Measurements from ENCODE around the gene TDRD12. TPM values are rescaled to one million over a fixed set of nuclear protein-coding genes. Genes with fewer than 3 reads are reported as not detected.
A peak's percentile ranks its signal among the peaks of the same experiment; 100 is the strongest.

TDRD12 gene
- total RNA-seq, 1 experiment from 2014 or later = 1.3 TPM

DNA sequence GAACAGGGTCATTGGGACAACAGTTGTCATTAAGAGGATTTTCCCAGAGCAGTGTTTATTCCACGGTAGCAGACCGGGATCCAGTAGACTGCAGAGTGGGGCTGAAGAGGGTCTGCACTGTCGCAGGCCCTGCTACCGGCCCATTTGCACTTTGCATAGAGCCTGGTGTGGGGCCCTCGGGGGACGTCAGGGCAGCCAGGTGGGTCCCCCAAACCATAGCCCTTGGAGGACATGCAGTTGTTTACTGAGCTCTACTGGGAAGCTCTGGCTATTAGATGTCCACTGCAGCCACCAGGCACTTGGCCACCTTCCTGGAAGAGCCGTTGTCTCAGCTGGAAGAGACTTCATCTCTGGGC lies 104.2 kb downstream of the TDRD12 start:
- no peak overlapping the region for H4K91ac ChIP-seq (ENCODE audit: insufficient read length, low read depth, low read length)
- TF ChIP-seq, protein P1, sequence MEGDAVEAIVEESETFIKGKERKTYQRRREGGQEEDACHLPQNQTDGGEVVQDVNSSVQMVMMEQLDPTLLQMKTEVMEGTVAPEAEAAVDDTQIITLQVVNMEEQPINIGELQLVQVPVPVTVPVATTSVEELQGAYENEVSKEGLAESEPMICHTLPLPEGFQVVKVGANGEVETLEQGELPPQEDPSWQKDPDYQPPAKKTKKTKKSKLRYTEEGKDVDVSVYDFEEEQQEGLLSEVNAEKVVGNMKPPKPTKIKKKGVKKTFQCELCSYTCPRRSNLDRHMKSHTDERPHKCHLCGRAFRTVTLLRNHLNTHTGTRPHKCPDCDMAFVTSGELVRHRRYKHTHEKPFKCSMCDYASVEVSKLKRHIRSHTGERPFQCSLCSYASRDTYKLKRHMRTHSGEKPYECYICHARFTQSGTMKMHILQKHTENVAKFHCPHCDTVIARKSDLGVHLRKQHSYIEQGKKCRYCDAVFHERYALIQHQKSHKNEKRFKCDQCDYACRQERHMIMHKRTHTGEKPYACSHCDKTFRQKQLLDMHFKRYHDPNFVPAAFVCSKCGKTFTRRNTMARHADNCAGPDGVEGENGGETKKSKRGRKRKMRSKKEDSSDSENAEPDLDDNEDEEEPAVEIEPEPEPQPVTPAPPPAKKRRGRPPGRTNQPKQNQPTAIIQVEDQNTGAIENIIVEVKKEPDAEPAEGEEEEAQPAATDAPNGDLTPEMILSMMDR (conservative IDR thresholded peaks at IDR 0.05) = no peak
- no peaks in the 10 kb centered on the region for H3K9me3 ChIP-seq (ENCODE audit: control insufficient read depth, low read depth, low read length)
- H3K36me3 Mint-ChIP-seq (ENCODE audit: insufficient read depth in 1 of 3, low read depth in 3 of 3) = peaks cover 0 to 3% (median 0%) of the 10 kb centered on the region in 3 experiments; a peak in 1 of 7 replicates
- H3K9me3 Mint-ChIP-seq = 0 out of 5 replicates have a peak, but pooled peaks cover 0 to 1% of the 10 kb centered on the region in 2 experiments
- H3K27me3 ChIP-seq (ENCODE audit: insufficient read depth, low read length) = no peaks in the 10 kb centered on the region
- no peak overlapping the region for H3T11ph ChIP-seq (ENCODE audit: low read length)
- H2BK120ac ChIP-seq (ENCODE audit: low read depth, low read length, poor library complexity, severe bottlenecking) = no peak overlapping the region
- no peak overlapping the region for H3K4ac ChIP-seq (ENCODE audit: low read depth, low read length)
- no peaks in the 10 kb centered on the region for H4K20me1 ChIP-seq (ENCODE audit: control insufficient read depth, insufficient read depth, insufficient read length)
- no peak overlapping the region for H3K4me2 ChIP-seq (ENCODE audit: insufficient read depth, insufficient read length, low read length)
- no peak overlapping the region for H2BK15ac ChIP-seq (ENCODE audit: low read depth, low read length)
- no peak overlapping the region for H2BK20ac ChIP-seq (ENCODE audit: low read depth, low read length, poor library complexity, severe bottlenecking)
- H3K56ac ChIP-seq (ENCODE audit: insufficient read length, low read depth, low read length) = no peak overlapping the region
- no peak overlapping the region for H3K9ac ChIP-seq (ENCODE audit: extremely low read depth, insufficient read length, low read length)
- H3K23me2 ChIP-seq (ENCODE audit: insufficient read length, low read depth, low read length, poor library complexity, severe bottlenecking) = no peaks in the 10 kb centered on the region
- H3K4me1 ChIP-seq (ENCODE audit: insufficient read depth, low read length) = no peaks in the 10 kb centered on the region; the same call in 1 of the 2 replicates
- H3K27ac ChIP-seq (ENCODE audit: insufficient read length, low read depth, low read length) = no peak overlapping the region
- no peak for DNase-seq
- H3K27me3 Mint-ChIP-seq (ENCODE audit: low read depth) = peaks cover 14% of the 10 kb centered on the region
- H4K5ac ChIP-seq (ENCODE audit: insufficient read length, low read depth, low read length) = no peak overlapping the region
- no peak overlapping the region for H2AFZ ChIP-seq (ENCODE audit: low read length)
- no peaks in the 10 kb centered on the region for H3K79me1 ChIP-seq (ENCODE audit: insufficient read depth, low read depth, low read length, poor library complexity, severe bottlenecking)
- H2BK5ac ChIP-seq (ENCODE audit: insufficient read length, low read length) = no peak overlapping the region
- WGBS (ENCODE audit: extremely low coverage, insufficient read length, low lambda C conversion rate) = no CpG with 5 or more reads among the region's 7 CpGs
- H3K23ac ChIP-seq (ENCODE audit: insufficient read length, low read depth, low read length) = no peak overlapping the region
- peaks cover 39 to 41% of the 10 kb centered on the region in 2 experiments for H3K4me1 Mint-ChIP-seq
- H3K18ac ChIP-seq (ENCODE audit: insufficient read length, low read depth, low read length) = no peak overlapping the region
- H2AK5ac ChIP-seq (ENCODE audit: insufficient read length, low read length) = no peak overlapping the region
- H3K27ac Mint-ChIP-seq = no peak overlapping the region
- H2BK12ac ChIP-seq (ENCODE audit: insufficient read length, low read depth, low read length) = no peak overlapping the region
- peak overlapping the region in 1 of 2 experiments; percentile 24; a peak in 1 of 5 replicates for H3K4me3 Mint-ChIP-seq
- H3K79me2 ChIP-seq (ENCODE audit: insufficient read depth, low read length) = no peaks in the 10 kb centered on the region
- H4K8ac ChIP-seq (replicated peaks; ENCODE audit: insufficient read length, low read depth, low read length) = no peak overlapping the region
- no peak overlapping the region; the same call in 1 of the 2 replicates for H3K14ac ChIP-seq (ENCODE audit: insufficient read depth, low read length)

All from H9 (cell line).